Skin of body (tissue), 2 donors: ENCODE results near the gene KRCC1. TPM values are rescaled to one million over a fixed set of nuclear protein-coding genes. Genes with fewer than 3 reads are reported as not detected.
"Not testable (repeated sequence)": the region's sequence is repeated elsewhere in the genome, so short reads cannot be mapped to it uniquely, and the experiment has no call there.

ENCODE experiments used
- DNase-seq: peaks from one replicate; lab custom pipeline; 2025; lab: John Stamatoyannopoulos, UW
- total RNA-seq: library from RNA; depleted of rRNA; stranded (reverse); fragments of >200 nt; gene quantifications from one replicate; pipeline ENCODE4 v1.2.3, GENCODE V29; 2014

Gene KRCC1
- total RNA-seq, 1 donor from 2014 or later = 15.5 TPM

GRCh38 chr2:88042476-88042875 lies 13.1 kb downstream of the KRCC1 start:
- DNase-seq = no peak

DNA sequence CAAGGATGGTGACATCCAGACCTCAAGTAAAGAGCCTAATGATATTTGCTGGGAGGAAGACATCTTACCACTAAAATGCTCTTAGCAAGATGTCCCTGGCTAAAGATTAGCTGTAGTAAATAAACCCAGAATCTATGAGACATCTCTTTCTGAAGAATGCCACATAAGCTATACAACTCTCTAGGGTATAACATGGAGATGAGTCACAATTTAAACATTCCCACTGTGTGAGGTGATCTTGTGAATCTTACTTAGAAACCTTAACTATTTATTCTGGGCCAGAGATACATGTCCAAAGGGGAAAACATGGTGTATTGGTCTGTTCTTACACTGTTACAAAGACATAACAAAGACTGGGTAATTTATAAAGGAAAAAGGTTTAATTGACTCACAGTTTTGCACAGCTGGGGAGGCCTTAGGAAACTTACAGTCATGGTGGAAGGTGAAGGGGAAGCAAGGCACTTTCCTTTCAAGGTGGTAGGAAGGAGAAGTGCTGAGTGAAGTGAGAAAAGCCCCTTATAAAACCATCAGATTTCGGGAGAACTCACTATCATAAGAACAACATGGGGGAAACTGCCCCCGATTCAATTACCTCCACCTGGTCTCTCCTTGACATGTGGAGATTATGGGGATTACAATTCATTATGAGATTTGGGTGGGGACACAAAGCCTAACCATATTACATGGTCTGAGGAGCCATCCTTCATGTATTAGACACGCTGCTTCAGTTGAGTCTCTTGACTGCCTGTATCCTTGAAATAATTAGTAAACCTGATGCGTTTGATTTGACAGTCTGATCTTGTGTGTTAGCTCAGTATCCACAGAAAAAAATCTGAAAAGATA lies 17.1 kb downstream of the KRCC1 start:
- DNase-seq = no peak

DNA sequence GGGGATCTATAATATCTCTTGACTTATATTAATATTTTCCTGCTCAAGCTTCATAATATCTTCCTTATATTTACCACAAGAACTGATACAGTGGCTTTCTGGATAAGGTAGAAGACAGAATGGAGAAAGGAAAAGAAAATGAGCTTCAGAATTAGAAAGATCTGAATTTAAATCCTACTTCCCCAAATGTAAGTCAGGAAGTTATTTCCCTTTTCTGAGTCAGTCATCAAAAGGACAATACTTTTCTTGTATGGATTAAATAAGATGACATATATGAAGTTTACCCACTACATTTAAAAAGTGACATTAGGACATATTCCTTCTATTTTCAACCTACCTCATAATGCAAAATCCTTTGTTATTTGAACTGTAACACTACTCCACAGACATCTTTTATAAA lies 19.0 kb downstream of the KRCC1 start:
- no peak for DNase-seq

DNA sequence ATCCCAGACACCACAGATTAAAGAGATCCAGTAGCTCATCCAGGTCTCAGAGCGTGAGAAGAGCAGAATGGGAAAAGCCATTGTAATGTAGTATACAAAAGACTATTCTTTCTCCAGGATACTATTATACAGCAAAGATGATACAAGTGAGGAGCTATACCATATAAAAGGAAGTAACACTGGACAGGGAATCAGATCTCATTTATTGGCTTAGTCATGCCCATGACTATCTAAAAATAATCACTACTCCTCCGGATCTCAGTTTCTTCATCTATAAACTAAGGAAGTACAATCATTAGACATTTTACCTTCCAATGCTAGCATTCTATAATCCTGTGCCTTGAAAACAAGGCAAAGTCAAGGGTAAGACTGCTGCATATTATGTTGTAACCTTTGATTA lies 19.4 kb downstream of the KRCC1 start:
- DNase-seq = no peak

DNA sequence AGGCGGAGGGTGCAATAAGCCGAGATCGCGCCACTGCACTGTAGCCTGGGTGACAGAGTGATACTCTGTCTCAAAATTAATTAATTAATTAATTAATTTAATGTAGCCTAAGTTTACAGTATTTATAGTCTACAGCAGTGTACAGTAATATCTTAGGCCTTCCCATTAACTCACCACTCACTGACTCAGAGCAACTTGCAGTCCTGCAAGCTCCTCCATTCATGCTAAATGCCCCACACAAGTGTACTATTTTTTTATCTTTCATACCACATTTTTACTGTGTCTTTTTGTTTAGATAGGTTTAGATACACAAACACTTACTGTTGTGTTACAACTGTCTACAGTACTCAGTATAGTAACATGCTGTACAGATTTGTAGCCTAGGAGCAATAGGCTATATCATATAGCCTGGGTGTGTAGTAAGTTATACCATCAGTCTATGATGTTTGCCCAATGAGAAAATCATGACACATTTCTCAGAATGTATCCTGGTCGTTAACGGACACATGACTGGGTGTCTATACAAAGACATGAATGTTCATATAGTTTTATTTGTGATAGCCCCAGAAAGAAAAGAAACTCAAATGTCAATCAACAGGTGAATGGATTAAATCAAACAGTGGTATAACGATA lies 23.4 kb downstream of the KRCC1 start:
- DNase-seq = no peak

DNA sequence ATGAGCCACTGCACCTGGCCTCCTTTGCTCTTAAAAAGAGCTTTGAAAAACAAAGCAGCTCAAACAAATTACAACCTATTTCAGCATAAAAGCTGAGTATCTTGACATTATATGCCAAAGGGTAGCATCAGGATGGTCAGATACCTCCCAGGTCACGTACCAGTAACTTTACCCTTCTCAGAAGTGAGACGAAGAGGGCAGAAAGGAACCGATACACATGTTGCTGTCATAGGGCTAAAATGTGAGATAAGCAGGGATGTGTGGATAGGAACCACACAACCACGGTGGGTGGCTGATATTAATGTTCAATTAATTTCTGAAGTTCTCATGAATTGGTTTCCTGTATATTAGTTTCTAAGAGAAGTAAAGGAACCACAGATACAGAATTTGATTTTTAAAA lies 26.7 kb downstream of the KRCC1 start:
- DNase-seq = no peak

GRCh38 chr2:88027697-88028389 lies 27.7 kb downstream of the KRCC1 start:
- DNase-seq = no peak

GRCh38 chr2:88024509-88024908 lies 31.1 kb downstream of the KRCC1 start:
- no peak for DNase-seq

DNA sequence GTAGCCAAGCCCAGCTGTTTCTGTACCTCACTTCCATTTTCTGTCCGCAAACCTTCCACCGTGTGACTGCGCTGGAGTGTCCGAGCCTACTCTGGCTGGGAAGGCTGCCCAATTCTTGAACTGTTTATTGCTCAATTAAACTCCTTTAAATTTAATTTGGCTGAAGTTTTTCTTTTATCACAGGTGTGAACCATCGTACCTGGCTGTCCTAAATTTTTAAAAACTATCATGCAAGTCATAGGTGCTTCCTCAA lies 33.0 kb downstream of the KRCC1 start:
- no peak for DNase-seq

- no peak for DNase-seq
Measured at GRCh38 chr2:88019985-88020384, 35.6 kb downstream of the KRCC1 start.

DNA sequence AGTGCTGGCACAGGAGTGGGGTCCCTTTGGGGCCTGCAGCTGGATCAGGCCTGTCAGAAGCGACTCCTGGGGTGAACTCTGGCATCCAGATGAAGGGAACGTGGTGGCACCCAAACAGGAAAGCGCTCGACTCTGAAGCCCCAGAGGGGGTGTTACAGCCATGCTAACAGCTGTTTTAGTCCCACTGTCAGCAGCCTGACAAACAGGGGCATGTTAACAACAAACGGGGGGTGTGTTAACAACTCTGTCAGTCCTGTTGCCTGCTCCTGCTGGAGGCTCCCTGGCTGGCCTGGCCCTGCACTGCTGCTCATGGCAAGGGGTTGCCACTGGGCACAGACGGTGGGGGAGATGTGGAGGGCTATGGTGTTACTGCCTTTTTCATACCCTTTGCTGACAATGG lies 36.7 kb downstream of the KRCC1 start:
- DNase-seq = no peak

- peak; percentile 1 for DNase-seq
Measured at GRCh38 chr2:88018077-88018805, 37.3 kb downstream of the KRCC1 start.

DNA sequence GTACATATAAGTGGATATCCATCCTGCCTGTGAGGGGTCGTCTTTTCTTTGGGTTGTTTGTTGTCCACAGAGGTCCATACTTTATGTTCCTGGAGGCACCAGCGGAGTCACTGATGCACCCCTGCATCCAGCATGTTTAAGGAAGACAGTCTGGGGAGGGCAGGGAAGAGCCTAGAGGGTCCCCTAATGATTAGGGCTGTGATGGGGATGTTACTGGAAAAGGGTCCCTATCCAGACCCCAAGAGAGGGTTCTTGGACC lies 37.9 kb downstream of the KRCC1 start:
- not testable (repeated sequence) for DNase-seq

- no peak for DNase-seq
Measured at GRCh38 chr2:88016960-88017779, 38.4 kb downstream of the KRCC1 start.

DNA sequence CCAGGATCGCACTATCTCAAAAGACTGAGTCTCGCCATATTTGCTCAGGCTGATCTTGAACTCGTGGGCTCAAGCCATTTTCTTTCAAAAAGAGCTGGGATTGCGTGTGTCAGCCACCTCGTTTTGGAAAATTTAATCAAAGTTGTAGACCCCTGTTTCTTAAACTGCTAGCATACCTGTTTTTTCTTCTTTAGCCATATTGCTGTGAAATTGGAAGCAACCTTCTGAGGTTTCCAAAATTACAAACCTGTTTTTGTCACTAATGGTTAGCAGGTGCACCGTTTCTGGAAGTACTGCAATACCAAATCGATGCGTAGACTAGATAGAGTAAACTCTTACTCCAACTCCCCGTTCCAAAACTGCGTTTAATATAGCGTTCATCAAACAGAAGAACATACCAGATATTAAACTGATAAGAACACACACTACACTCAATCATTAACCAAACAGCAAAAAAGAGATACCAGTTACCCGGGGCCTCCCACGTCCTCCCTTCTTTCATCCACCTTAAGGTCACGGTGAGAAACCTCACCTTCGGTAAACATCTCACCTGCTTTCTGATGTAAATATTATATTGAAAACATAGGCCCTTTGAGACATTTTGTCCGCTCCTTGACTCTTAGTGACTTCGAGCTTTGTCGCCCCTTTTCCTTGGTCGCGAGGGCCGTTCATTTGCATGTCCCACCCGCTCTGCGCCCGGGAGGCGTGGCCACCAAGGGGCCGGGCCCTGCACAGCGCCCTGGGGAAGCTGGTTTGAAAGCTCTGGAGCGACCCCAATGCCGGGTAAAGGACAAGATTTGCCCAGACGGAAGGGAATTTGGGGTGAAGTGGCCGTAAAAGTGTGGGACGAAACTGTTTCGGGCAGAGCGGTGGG lies 39.3 kb downstream of the KRCC1 start, which contains the start of gene RNU2-63P:
Gene RNU2-63P (minus strand): TSS at position 462 of the 874 bp plus-strand sequence.
- peak; percentile 86 for DNase-seq

DNA sequence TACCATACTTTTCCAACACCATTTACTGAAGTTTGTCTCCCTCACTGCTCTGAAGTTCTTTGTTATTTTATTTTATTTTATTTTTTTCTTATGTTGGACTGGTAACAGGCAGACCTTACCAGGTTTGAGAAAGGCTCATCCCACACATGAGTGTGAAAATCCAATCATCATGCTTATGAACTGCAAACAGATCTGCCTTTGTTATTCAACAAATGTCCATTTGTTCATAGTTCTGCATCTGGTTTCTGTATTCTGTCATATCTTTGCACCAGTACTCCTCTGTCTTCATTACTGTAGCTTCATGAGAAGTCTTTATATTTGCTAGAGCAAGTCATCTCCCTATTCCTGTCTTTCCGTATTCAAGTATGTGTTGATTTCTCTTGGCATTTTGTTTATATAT lies 44.6 kb downstream of the KRCC1 start:
- peak; percentile 30 for DNase-seq

DNA sequence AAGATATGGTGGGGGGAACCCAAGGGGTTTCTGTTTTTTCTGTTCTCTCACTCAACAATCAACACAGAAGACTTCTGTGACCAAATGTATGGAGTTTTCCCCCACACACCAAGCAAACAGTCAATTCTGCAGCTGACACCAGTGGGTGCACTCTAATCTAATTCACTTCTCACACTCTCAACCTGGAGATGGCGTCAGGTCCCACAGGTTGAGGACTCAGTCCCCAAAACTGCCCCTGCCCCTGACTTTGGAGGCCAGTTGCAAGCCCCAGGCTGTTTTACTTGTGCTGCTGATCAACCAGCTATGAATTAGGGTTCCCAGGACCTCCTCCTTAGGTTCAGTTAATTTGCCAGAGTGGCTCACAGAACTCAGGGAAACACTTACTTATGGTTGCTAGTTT lies 45.4 kb downstream of the KRCC1 start:
- no peak for DNase-seq

- DNase-seq = no peak
Measured at GRCh38 chr2:88006912-88007439, 48.6 kb downstream of the KRCC1 start.

GRCh38 chr2:88005776-88006175 lies 49.8 kb downstream of the KRCC1 start:
- no peak for DNase-seq
